Stimulated activated CD4-positive, alpha-beta T cell treated with anti-CD3 and anti-CD28 coated beads, Interleukin-2, amount 100 ng/mL, for 24 hours (primary cell): ENCODE results near the gene CCDC177.
A peak's percentile ranks its signal among the peaks of the same experiment; 100 is the strongest.
"Not testable (repeated sequence)": the region's sequence is repeated elsewhere in the genome, so short reads cannot be mapped to it uniquely, and the experiment has no call there.

Experiments
- DNase-seq, 2 donors: peaks; one replicate each; pipeline ENCODE4 v3.0.0-alpha.2; 2020

CCDC177 gene

DNA sequence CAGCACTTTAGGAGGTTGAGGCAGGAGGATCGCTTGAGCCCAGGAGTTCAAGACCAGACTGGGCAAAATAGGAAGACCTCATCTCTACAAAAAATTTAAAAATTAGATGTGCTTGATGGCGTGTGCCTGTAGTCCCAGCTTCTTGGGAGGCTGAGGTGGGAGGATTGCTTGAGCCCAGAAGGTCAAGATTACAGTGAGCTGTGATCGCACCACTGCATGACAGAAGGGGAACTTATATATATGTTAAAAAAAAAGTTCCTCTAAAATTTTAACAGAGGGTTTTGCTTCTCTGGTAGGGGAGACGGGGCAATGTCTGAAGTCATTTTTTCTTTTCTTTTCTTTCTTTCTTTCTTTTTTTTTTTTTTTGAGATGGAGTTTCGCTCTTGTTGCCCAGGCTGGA lies 24.8 kb upstream of the CCDC177 start:
- DNase-seq: not testable (repeated sequence)

GRCh38 chr14:69595336-69595735 lies 20.7 kb upstream of the CCDC177 start:
- no peak for DNase-seq

DNA sequence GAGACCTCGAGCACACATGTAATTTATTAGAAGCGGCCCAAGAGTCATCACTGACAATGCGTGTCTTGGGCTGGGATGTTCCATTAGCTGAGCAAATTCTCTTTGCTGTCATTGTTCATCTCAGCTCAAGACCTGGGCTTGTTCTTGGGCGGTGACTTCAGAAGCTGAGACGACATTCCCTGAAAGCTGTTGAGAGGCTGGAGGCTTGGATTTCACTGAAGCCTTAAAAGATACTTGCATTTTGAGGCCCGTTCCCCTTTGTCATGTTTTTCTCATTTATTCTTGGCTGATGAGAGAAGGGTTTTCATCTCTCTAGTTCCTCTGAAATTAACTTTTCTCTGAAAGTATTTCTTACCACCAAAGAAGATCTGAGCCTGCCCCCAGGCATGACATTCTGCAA lies 20.2 kb upstream of the CCDC177 start:
- no peak for DNase-seq

GRCh38 chr14:69593018-69593677 lies 18.5 kb upstream of the CCDC177 start:
- no peak for DNase-seq

DNA sequence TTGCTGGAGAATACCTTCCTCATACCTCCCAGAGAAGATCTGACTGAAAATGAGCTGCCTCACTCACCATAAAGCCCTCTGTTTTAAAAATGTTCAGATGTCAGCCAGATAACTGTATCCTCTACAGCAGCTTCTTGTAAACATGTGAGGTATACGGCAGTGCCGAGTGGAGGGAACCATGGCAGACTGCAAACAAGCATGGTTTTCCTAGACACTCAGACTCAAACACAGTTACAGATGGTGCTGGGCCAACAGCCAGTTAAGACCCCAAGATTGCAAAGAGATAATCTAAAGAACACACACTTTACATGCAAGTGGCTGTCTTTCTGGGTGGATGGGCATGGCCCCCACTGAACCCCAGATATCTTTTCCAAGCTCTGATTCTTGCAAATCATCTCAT lies 16.6 kb upstream of the CCDC177 start:
- no peak for DNase-seq

DNA sequence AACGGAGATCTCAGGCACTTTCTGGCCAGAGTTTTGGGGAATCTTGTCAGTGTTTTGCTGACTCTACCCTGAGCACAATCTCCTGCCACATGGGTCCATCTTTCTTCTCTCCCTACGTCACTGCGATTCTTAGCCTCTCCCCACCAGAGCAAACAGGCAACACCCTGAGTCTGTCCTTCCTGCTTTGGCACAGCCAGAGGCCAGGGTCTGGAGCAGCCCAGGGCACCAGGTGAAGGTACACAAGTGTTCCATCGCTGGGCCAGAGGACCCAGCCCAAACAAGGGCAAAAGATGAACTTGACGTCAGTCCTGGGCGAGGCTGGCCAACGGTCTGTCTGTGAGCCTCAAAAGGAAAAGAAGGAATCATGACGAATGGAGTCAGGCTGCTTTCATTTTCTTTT lies 12.7 kb upstream of the CCDC177 start:
- no peak for DNase-seq

DNA sequence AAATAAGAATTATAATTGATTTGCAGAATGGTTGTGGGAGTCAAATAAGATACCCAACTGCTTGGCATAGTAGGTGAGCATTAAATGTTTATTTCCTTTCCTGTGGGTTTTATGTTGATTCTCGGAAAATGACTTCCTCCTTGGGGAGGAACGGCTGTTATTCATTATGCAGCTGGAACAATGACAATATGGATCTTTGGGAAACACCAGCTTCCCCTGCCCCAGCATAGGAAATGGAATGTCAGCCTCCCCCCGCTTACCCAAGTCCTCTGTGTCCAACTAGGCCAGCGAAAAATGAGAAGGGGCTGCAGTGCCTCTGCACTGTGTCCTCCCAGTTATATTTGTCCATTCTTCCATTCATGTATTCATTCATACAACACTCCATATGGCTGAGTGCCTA lies 11.7 kb upstream of the CCDC177 start:
- DNase-seq: no peak

- no peak for DNase-seq
Observed at GRCh38 chr14:69584389-69584788, 9.7 kb upstream of the CCDC177 start.

DNA sequence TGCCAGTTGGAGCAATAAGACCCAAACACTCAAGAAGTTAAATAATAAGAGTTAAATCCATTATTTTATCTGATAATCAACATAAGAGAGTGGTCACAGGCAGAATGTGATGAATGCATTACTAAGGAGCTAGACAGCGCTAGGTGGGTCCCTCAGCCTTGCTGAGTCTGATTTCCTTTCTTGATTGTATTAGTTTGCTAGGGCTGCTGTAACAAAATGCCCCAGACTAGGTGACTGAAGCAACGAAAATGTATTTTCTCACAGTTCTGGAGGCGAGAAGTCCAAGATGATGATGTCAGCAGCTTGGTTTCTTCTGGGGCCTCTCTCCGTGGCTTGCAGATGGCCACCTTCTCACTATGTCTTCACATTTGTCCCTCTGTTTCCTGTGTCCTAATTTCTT lies 8.2 kb upstream of the CCDC177 start:
- DNase-seq: no peak

DNA sequence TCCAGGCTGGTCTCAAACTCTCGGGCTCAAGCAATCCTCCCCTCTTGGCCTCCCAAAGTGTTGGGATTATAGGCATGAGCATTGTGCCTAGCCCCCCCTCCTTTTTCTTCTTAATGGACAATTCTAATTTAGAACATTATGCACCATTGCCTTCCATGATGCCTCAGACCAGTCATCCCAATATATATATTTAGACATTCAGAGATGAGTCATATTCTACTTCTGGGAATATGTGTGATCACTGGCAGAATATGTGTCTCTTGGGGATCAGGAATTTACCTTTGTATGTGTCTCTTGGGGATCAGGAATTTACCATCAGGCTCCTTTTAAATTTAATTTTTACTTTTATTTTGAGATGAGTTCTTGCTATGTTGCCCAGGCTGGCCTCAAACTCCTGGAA lies 7.5 kb upstream of the CCDC177 start:
- no peak for DNase-seq

DNA sequence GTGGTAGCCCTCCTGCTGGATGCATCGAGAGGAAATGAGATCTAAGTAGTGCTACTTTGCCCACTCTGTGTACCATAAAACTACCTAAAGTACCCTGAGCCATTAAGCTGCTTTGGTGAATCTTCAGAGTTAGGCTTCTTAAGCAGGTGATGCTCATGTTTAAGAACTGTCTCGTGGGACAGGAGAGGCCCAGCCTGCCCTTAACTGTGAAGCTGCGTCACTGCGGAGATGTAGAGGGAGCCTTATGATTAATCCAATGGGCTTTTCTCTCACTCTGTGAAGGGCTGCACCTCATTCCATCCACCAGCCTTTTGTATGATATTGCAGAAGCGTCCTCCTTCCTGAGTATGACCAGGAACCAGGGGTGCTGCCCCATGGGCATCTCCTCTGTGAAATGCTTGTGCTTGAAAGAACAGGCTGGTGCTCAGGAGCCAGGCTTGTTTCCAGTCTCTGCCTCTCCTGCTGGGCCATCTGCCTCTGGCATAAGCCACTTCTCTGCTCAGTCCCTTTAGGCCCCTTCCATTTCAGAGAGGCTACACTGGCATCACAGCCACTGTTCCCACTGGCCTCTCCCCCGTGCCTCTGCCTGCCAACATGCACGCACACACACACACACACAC lies 6.8 kb upstream of the CCDC177 start:
- DNase-seq: no peak

GRCh38 chr14:69580009-69580577 lies 5.4 kb upstream of the CCDC177 start:
- peak in 1 of 2 donors; percentile 12 for DNase-seq

GRCh38 chr14:69579476-69579875 lies 4.8 kb upstream of the CCDC177 start:
- DNase-seq: no peak

DNA sequence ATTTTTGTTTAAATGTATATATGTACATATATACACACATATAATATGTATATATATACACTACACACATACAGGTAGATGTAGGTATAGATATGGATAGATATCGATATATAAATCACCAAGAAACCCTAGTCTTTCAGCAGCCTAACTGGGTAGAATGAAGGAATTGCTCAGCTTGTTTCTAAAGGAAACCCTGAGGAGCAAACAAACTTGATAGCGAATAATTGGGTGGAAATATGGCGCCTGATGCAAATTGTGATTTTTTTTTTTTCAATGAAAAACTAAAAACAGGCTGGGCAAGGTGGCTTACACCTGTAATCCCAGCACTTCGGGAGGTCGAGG lies 254 bp upstream of the CCDC177 start:
- no peak for DNase-seq

- peak; percentile 28 to 37 for DNase-seq
Observed at GRCh38 chr14:69573831-69574262, 824 bp downstream of the CCDC177 start.

GRCh38 chr14:69573205-69573830 lies 1.4 kb downstream of the CCDC177 start:
- DNase-seq: peak in 1 of 2 donors; percentile 10

- peak in 1 of 2 donors; percentile 5 for DNase-seq
Observed at GRCh38 chr14:69572841-69573135, 1.9 kb downstream of the CCDC177 start.

DNA sequence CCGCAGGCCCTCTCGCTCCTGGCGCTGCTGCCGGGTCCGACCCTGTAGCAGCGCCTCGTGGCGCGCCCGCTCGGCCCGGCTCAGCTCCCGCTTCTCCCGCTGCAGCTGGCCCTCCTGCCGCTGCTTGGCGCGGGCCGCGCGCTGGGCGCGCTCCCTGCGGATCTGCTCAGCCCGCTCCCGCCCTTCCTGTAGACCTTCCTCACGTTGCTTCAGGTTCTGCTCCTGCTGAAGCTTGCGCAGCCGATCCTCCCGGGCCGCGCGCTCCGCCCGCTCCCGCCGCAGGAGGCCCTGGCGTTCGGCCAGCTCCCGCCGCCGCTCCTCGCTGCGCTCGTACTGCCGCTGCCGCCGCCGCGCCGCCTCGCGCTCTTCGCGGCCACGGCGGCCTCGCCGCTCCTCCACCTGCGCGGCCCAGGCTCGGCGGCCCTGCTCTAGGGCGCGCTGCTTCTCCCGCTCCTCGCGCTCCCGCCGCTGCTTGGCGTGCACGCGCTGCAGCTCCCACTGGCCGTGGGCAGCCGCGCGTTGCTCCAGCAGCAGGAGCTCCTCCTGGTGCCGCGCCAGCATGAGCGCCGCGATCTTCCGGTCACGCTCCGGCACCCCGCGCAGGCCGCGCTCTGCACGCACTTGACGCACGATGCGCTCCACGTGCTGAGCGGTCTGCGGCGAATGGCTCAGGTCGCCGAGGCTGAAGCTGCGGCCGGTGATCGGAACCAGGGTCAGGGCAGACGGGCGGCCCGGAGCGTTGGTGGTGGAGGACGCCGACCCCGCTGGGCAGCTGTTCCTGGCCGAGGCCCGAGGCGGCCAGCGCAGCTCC lies 2.4 kb downstream of the CCDC177 start:
- DNase-seq: peak in 1 of 2 donors; percentile 42

GRCh38 chr14:69571449-69572029 lies 3.1 kb downstream of the CCDC177 start:
- no peak for DNase-seq

- no peak for DNase-seq
Observed at GRCh38 chr14:69570836-69571330, 3.8 kb downstream of the CCDC177 start.

- DNase-seq: no peak
Observed at GRCh38 chr14:69569859-69570258, 4.8 kb downstream of the CCDC177 start.

- no peak for DNase-seq
Observed at GRCh38 chr14:69567563-69567962, 7.1 kb downstream of the CCDC177 start.

DNA sequence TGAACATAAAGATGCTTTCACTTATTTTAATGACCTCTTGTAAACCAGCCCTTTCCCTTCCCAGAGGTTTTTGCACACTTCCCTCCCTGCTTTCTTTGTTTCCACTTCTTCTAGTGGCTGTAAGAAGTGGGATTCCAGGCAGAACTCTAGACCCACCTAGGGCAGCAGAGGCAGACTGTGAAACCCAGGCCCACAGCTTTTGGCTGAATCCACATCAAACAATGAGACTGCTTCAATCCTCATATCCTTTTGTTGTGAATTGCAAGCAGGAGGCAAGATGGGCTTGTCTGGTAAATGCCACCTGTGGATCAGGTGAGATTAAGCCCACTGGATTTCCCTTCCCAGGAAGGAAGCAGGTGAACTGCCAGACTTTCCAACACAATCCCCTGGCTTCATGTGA lies 12.8 kb downstream of the CCDC177 start:
- DNase-seq: no peak
